GM21528 (cell line): ENCODE results near the gene AAK1.
"Not testable (repeated sequence)": the region's sequence is repeated elsewhere in the genome, so short reads cannot be mapped to it uniquely, and the experiment has no call there.

ENCODE experiments used
- ATAC-seq: cut with Tn5 transposase; IDR thresholded peaks from one replicate; pipeline ENCODE4 v1.9.1; 2021; ENCODE audit warnings: mild to moderate bottlenecking, moderate library complexity; ENCODE audit not compliant: unreplicated experiment, low FRiP score

AAK1 gene

DNA sequence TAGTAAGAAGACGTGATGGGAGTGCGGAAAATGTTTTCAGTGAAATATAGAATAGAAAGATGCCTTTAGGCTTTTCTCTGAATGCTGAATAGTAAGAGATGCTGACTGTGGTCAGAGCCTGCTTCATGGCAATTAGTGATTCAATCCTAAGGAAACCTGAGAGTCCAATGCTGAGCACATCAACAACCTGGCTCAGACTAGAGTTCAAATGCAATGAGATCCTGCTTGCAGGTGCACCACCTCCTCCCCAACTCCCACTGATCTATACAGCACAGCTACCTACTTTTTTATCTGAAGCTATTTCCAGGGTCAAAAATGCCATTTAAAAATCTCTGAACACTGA, 65.4 kb downstream of the AAK1 start:
- ATAC-seq = no peak

DNA sequence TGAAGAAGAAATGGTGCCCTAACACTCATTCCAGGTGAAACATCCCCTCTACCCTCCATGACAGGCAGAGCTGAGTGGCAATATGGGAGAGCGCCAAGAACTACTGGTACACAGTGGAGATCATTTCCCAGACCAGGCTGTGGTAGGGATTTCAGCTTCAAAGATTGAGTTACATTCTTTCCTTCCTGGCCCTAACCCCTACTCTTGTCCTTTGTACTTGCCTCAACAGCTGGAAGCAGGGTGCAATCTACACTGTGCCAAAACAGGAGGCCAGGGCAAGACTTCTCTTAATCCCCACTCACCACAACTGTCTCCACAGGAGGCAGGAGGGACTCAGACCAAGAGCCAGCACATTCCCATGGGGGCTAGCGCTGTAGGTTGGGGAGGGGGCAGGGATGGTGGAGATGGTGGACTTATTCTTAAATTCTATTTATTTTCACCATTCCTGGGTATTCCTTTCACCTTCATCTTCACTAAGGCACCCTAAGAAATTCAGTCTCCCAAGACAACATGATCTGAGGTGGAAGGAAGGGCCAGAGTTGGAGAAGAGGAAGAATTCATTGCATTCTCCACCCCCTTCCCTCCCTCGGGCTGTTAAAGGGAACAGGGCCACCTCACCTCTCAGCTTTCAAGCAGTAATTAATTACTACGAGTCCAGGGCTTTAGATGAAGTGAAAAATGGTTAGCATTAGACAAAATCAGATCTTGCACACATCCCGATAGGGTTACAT, 65.9 kb downstream of the AAK1 start:
- ATAC-seq = no peak

DNA sequence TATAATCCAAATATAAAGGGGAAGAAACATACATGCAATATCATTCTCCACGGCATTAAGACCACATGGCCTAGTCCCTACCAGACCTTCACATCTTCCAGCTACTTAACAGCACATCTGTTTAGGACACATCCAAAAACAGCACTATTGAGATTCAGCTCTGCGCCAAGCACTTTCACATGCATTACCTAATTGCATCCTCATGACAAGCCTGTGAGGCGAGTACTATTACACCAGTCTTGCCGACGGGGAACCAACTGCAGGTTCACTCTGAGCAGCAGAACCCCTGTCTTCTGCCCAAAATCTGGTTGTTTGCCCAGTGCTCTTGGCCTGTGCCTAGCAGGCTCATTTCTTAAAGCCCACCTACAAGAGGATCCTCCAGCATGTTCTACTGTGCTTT, 66.7 kb downstream of the AAK1 start:
- no peak for ATAC-seq

DNA sequence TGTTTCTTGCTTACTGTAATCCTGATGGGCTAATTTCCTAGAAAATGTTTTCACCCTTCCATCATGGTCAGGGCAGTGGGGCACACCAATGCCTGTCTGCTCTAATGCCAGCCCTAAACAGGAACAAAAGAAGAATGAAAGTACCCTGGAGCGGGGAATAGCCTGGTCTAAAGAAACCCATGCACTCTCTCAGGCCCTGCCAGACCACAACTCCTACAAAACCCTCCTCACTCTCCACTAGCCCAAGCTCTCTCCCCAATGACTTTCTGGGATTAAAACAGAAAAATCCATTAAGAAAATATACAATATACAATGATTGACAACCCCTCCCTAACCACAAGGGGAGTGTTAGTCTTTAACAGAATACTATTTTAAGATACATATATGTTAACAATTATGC, 67.6 kb downstream of the AAK1 start:
- ATAC-seq = no peak

DNA sequence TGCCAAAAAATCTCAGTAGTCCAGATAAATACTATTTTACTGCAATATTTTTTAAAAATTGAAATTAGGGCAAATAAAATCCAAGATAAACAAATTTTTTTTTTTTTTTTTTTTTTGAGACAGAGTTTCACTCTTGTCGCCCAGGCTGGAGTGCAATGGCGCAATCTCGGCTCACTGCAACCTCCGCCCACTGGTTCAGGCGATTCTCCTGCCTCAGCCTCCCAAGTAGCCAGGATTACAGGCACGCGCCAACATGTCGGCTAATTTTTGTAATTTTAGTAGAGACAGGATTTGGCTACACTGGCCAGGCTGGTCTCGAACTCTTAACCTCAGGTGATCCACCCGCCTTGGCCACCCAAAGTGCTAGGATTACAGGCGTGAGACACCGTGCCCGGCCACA, 68.2 kb downstream of the AAK1 start:
- not testable (repeated sequence) for ATAC-seq

DNA sequence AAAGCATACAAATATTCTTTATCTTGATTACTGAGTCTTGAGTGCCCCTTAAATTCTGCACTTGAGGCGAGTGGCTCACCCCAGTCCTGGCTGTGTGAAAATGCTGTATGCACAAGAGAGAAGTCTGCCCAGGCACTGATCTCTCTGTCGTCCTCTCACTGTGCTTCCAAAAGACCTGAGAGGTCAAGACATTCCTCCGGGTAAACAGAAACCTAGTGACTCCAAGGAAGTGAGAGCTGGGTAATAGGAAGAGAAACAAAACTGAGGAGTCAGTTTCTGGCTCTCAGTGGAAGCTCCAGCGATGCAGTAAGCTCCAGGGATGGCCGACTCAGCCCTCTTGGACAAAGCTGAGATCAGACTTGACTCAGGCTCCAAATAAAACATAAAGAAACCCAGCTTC, 70.9 kb downstream of the AAK1 start:
- ATAC-seq = no peak

DNA sequence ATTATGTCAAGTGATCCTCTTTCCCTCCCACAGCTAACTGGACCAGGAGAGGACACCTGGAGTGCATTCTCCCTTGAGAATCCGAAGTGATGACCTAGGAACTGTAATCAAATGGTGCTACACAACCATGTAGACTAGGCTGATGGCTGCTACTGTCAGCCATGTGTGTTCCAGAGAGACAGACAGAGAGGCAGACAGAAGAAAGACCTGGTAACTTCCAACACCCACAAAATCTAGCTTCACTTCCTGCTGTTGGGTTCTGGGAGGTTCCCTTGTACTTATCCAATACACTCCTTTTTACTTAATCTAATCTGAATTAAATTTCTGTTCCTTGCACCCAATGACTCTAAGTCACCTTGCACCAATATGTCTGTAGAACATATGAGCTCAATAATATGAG, 72.3 kb downstream of the AAK1 start:
- ATAC-seq = no peak

DNA sequence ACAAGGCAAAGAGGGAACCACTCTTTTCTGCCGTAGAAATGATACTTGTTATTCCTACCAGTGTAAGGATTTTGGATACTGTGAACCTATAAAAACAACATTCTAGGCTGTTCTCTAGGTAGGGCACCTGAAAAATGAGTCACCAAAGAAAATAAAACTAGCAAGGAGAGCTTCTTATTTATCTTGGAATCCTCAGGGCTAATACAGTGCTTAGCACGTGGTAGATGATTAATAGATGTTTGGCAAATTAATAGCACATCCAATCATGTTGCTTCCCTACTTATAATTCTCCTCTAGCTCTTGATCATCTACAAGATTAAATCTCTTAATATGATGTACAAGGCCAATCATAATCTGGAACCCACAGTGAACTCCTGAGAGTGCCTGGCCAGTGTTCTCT, 73.1 kb downstream of the AAK1 start:
- no peak for ATAC-seq

DNA sequence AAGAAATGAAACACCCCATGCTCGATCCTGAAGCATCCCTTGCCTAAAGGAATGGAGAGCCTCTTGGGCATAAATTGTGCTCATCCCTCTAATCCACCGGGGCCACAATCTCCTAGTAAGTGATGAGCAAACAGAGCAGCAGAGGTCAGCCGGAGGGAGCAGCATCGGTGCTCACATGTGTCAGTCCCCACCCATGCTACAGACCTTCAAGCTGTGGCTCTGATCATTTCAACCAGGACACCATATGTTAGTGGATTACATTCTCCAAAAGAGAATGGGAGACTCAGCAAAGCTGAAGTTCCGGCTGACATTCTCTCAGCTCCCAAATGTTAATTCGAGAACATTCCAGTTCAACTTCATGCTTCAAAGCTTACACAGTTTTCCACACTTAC, 75.6 kb downstream of the AAK1 start:
- ATAC-seq = no peak

DNA sequence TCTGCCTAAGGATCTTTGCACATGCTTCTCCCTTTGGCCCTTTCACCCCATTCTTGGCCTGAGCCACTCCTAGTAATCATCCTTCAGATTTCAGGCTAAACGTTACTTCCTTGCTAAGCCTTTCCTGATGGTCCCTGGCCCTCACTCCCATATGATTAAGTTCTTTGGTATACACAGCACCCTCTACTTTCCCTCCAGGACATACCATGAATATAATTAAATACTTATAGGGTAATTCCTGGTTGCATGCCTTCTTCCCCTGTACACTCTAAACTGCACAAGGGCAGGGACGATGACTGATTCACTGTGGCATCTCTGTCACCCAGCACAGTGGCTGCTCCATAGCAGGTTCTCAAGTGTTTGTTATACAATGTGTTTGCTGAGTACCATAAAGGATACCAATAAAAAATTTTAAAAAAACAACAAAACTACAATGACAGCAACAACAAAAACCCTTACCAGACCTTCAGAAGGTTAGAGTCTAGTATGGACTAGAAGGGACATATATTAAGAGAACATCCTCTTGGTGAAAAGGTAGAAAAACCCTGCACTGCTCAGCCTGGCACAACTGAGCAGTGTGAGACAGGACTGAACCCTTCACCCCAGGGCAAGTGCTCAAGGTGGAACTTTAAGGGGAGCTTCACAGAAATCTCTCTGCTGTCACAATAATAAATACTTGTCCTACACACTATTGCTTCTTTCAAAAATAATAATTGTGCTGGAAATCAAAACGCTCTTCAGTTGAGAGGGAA, 76.2 kb downstream of the AAK1 start:
- no peak for ATAC-seq

DNA sequence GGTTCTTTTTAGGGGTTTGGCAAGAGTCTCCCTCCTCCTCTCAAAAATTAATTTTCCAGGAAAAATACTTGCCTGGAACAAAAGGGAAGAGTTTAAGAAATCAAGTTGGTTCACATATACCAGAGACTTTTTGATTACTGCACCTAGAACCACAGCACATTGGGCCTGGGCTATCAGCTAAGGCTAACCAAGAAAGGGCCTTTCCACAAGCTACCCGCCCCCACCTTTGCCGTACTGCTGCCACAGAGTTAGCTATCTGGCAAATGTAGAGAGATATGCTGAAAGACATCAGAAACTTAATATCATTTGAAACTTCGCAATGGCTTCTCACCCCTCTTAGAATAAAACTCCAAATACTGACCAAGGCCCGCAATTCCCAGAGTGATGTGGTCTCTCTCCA, 76.9 kb downstream of the AAK1 start:
- ATAC-seq = no peak

DNA sequence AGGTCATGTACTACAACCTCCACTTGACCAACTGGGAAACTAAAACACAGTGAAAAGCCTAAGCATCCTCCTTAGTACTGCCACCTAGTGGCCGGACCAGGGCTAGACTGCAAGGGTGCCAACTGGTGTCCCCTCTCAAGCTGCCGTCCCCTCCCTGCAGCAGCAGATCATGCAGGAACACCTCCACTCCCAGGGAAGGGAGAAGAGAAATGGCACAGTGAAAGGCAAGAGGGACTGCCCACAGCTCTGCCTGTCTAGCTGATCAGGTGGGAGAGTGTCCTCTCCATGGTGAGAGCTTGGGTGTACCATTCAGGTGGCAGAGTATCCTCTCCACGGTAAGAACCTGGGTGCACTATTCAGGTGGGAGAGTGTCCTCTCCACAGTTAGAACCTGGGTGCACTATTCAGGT, 78.1 kb downstream of the AAK1 start:
- ATAC-seq = no peak

DNA sequence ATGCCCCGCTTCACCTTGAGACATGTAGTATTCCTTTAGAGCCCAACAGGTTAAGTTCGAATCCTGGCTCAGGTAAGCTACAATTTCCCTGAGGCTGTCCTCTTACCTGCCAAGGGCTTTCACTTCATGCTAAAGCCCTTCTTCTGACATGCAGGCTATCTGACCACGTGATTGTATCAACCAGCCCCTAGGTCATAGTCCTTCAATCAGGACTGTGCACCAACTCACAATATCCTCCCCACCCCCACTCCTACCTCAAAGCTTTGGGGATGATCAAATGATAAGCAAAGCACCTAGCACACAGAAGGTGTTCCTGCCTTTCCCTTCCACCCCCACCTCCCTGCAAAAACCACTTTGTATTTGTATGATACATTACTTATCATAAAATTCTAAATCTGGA, 78.9 kb downstream of the AAK1 start:
- ATAC-seq = no peak

DNA sequence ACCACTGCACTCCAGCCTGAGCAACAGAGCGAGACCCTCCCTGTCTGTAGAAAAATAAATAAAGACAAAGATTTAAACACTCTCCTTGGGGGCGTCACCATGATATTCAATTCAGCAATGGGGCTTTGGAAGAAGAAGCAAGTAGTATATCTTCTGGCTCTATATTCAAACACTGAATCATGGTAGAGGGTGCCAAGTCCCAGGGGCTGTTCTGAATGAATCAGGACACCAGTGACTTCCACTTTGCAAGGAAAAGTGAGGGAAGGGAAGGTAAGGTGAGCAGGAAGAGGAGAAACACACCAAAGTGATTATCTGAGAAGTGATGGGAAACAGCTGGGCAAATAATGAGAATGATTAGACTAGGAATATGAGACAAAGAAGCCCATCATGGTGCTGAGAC, 80.5 kb downstream of the AAK1 start:
- ATAC-seq = no peak

DNA sequence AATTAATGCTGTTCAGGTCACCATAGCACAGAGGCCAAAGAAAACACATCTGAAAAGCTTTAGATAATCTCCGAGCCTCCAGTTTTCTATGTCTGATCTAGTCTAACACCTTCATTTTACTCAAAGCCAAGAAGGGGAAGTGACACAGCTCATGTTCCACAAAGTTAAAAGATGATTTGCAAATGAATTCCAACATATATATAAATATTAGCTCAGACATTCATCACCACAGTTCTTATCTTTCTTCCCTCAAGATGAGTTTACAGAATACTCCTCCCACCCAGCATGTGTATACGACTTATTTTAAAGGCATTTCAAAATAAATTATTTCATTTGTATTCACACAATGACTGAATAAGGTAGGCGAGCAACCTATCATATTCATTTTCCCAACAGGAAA, 82.4 kb downstream of the AAK1 start:
- no peak for ATAC-seq

DNA sequence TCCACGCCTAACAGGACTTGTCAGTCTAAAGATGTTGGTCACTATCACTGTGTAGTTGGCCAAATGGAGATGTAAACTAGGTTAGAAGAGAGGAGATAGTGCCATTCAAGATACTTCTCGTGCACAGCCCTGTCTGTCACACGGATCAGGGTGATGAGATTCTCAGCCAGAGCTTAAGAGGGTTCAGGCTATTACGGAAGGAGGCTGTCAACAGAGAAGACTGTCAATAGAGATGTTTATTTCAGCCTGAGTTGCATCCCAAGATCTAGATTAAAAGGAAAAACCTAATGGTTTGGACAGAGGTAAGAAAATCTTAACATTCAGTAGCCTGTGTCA, 83.4 kb downstream of the AAK1 start:
- ATAC-seq = no peak

DNA sequence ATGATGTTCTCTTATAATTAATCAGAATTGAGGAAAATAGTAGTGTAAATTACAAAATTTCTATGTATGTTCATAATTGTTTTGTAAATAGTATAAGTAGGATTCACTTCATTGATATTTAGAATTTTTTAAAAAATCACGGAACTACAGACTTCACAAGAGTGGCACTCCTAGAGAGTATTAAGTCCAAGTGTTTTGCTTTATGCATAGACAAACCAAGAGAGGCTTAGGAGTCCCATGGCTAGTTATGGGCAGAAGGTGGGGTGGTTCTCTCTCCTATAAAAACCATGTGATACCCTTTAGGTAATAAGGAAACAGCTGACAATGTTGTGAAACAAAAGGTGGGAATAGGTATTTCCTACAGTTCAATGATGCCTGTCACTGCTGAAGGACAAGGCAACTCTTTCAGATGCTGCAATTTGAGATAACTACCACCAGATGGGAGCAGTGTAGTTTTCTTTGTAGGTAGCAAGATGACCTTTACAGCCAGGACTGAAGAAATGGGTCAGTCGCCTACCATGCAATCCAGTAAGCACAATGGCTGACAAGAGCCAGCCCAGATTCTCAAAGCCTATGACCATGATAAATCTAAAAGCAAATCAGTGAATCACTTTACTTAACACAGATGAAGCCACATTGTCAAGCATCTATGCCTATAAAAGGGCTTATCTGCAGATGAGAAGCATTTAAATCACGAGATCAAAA, 83.9 kb downstream of the AAK1 start:
- peak; percentile 47 for ATAC-seq

DNA sequence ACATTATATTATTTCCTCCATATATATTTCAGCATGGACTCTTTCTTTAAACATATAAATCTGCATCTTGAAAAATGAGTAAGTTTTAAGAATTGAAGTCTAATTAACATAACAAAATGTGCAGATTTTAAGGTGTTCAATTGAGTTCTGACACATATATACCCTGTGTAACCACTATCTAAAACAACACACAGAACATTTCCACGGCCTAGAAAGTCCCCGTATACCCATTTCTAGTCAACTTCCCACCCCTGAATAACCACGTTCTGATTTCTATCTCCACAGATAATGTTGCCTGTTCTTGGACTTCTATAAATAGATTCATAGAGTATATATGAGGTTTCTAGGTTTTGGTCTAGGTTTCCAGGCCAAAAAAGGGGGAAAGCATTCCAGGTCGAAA, 87.5 kb downstream of the AAK1 start:
- no peak for ATAC-seq

DNA sequence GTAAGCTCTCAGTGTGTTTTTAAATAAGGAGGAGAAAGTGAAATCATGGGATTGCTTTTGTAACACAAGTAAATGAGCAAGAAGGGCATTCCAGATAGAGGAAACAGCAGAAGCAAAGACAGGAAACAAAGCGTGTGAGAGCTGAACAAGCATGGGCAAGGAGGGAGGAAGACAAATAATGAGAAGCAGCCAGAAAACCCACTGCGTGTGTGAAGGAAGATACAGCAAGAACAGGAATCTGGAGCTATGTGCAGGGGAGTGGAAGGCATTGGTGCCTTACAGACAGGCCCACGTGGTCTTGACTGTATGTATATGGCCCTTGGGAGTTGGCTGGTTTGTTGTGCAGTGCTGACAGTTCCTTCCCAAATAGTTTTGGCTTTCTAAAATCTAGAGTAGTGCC, 88.6 kb downstream of the AAK1 start:
- no peak for ATAC-seq

DNA sequence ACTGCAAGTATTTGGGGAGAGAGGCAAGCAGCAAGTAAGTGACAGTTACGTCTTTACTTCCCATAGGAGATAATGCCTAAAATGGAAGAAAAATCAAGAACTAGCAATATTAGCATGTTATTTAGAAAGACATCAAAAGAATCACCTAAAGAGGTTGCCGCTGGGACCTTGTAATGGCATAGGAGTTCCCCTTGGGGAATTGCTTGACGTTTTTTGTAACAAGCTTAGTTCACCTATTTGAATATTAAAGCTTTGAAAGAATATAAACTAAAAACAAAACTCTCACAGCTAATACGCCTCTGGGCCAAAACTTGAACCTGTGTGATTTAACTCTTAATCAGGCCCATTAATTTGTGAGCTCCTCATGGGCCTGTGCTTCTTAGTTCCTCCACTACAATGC, 89.0 kb downstream of the AAK1 start:
- ATAC-seq = no peak

DNA sequence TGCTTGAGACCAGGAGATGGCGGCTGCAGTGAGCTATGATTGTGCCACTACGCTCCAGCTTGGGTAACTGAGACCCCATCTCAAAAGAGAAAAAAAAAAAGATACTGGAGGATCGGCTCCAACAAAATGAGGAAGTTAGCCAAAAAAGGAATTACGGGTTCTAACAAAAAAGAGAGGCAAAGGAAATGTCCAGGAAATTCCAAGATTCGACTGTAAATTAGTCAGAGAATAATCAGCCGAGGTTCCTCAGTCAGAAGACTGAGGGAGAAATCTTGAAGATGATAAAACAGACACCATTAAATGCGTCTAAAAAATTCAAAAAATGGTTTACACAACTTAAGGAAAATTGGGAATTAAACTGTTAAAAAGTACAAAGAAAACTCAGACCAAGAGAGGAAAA, 89.5 kb downstream of the AAK1 start:
- no peak for ATAC-seq

DNA sequence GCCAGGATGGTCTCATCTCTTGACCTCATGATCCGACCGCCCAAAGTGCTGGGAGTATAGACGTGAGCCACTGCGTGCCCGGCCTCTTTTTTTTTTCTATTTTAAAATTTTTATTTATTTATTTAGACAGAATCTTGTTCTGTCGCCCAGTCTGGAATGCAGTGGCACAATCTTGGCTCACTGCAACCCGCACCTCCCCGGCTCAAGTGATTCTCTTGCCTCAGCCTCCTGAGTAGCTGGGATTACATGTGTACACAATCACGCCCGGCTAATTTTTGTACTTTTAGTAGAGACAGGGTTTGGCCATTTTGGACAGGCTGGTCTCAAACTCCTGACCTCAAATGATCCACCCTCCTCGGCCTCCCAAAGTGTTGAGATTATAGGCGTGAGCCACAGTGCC, 93.0 kb downstream of the AAK1 start:
- not testable (repeated sequence) for ATAC-seq
